CD4-positive, alpha-beta T cell (primary cell): ENCODE data around the gene GPR55. TPM values are rescaled to one million over a fixed set of nuclear protein-coding genes. Genes with fewer than 3 reads are reported as not detected.

Experiments
- ATAC-seq: fragments of 200-7000 bp; cut with Tn5 transposase; one replicate; pipeline ENCODE4 v1.10.0; 2022; ENCODE audit warnings: mild to moderate bottlenecking; ENCODE audit not compliant: poor library complexity
- CTCF ChIA-PET: fragments of 350-600 bp; sonication (Branson Sonifier 250); formaldehyde crosslinking; loops from one replicate; lab custom pipeline; 2021; ENCODE audit warnings: antibody characterized with exemption, inconsistent platforms; lab: Charles Lee
- POLR2A ChIA-PET: fragments of 350-600 bp; sonication (Branson Sonifier 250); formaldehyde crosslinking; loops from one replicate; lab custom pipeline; 2021; ENCODE audit warnings: antibody characterized with exemption, inconsistent platforms; lab: Charles Lee
- DNase-seq, 14 experiments: peaks; one replicate each; pipeline ENCODE4 v3.0.0-alpha.2; 2013 to 2020; ENCODE audit warnings: mixed read lengths in 2 of 14
- H3K27ac ChIP-seq, 2 donors: one replicate each; pipeline versions ENCODE4 v1.5.1 to v1.7.0; 2013; ENCODE audit warnings: low read length in 2 of 2, low read depth in 1 of 2, mild to moderate bottlenecking in 1 of 2
- H3K27me3 ChIP-seq, 2 experiments: 1 replicate in 1 of 2; 2 replicates in 1 of 2; pipeline versions ENCODE4 v1.6.1 to v1.7.0; 2013; ENCODE audit warnings: low read length in 2 of 2, control low read depth in 1 of 2, mild to moderate bottlenecking in 1 of 2, moderate library complexity in 1 of 2; ENCODE audit not compliant: insufficient read depth in 2 of 2, control insufficient read depth in 1 of 2
- H3K36me3 ChIP-seq: one replicate; pipeline ENCODE4 v1.6.1; 2013; ENCODE audit warnings: low read length, control low read depth; ENCODE audit not compliant: insufficient read depth
- H3K4me1 ChIP-seq: one replicate; pipeline ENCODE4 v1.6.1; 2013; ENCODE audit warnings: low read length, control low read depth; ENCODE audit not compliant: insufficient read depth
- H3K4me3 ChIP-seq: one replicate; pipeline ENCODE4 v1.5.1; 2013; ENCODE audit warnings: mild to moderate bottlenecking, low read length, moderate library complexity
- H3K9me3 ChIP-seq, 2 experiments: 1 replicate in 1 of 2; 2 replicates in 1 of 2; pipeline versions ENCODE4 v1.6.1 to v1.7.0; 2013; ENCODE audit warnings: low read length in 2 of 2, mild to moderate bottlenecking in 2 of 2, control low read depth in 1 of 2, moderate library complexity in 1 of 2; ENCODE audit not compliant: control insufficient read depth in 1 of 2, insufficient read depth in 1 of 2
- H3K27ac Mint-ChIP-seq: one replicate; pipeline ENCODE4 v1.8.0; 2020; ENCODE audit warnings: mixed read lengths
- H3K27me3 Mint-ChIP-seq: one replicate; pipeline ENCODE4 v1.8.0; 2021; ENCODE audit warnings: mixed read lengths
- H3K36me3 Mint-ChIP-seq: one replicate; pipeline ENCODE4 v1.8.0; 2021; ENCODE audit warnings: low read depth, mixed read lengths
- H3K4me1 Mint-ChIP-seq: one replicate; pipeline ENCODE4 v1.8.0; 2021; ENCODE audit warnings: low read depth, mixed read lengths
- H3K4me3 Mint-ChIP-seq: one replicate; pipeline ENCODE4 v1.8.0; 2020; ENCODE audit warnings: mild to moderate bottlenecking, mixed read lengths
- H3K9me3 Mint-ChIP-seq: one replicate; pipeline ENCODE4 v1.8.0; 2020; ENCODE audit warnings: mixed read lengths
- intact Hi-C, 2 experiments: fragments of 100-400 bp; cut with DNase I in 1 of 2; cut with micrococcal nuclease in 1 of 2; formaldehyde crosslinking; loops; one replicate each; pipeline versions ENCODE4 v1.15.1 to v1.9.0; 2023 to 2025; cut with DNase I, micrococcal nuclease
- total RNA-seq, 174 experiments: library from RNA in 2 of 174; stranded (reverse) in 2 of 174; gene quantifications; one replicate each; pipeline ENCODE4 v1.2.3 and lab custom pipeline; 2021 to 2026
- TF ChIP-seq, protein P1 (sequence below): fragments of 200-600 bp; IDR thresholded peaks from one replicate; pipeline ENCODE4 v1.8.0; 2022; ENCODE audit warnings: antibody characterized with exemption, mild to moderate bottlenecking

The GPR55 gene
- total RNA-seq, 2 experiments from 2014 or later = 2.9 to 3.8 TPM

DNA sequence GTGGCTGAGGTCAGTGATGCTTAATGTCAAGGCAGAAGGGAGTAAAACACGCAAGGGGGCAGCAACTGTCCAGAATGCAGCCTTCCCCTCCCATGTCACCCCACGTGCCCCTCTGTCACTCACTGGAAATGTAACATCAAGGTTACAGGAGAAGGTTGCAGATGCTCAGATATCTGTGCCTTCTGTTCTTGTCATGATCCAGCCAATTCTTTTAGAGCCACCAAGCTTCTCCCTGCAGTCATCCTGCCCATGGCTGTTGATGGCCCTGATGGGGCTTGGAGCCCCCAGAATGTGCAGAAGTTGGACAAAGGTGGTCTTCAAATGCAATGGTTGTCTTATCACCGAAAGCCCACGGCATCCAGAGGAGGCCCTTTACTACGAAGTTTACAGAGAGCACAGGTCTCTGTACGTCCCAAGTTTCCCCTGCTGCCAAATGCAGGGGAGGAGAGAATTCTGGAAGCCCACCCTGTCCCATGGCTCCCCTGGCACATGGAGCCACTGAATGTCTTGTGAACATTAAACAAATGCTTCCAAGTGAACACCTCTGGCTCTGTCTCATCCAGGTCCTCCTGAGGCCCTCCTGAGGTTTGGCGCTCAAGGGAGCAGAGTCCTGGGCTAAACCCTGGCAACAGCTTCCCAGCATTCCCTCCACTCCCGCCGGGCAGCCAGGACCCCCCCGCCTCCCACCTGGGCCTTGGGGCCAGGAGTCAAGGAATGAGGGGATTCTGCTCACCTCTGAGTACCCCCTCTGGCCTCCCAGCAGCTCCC lies 4.5 kb upstream of the GPR55 start:
- H3K27ac Mint-ChIP-seq = no peak overlapping the region
- H3K9me3 Mint-ChIP-seq = no peaks in the 10 kb centered on the region
- TF ChIP-seq, protein P1, sequence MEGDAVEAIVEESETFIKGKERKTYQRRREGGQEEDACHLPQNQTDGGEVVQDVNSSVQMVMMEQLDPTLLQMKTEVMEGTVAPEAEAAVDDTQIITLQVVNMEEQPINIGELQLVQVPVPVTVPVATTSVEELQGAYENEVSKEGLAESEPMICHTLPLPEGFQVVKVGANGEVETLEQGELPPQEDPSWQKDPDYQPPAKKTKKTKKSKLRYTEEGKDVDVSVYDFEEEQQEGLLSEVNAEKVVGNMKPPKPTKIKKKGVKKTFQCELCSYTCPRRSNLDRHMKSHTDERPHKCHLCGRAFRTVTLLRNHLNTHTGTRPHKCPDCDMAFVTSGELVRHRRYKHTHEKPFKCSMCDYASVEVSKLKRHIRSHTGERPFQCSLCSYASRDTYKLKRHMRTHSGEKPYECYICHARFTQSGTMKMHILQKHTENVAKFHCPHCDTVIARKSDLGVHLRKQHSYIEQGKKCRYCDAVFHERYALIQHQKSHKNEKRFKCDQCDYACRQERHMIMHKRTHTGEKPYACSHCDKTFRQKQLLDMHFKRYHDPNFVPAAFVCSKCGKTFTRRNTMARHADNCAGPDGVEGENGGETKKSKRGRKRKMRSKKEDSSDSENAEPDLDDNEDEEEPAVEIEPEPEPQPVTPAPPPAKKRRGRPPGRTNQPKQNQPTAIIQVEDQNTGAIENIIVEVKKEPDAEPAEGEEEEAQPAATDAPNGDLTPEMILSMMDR = no peak
- intact Hi-C loops = no loop called here
- H3K4me3 Mint-ChIP-seq = no peak overlapping the region
- H3K36me3 Mint-ChIP-seq = no peaks in the 10 kb centered on the region
- no peaks in the 10 kb centered on the region for H3K27me3 ChIP-seq
- no peak for ATAC-seq
- H3K27me3 Mint-ChIP-seq = no peaks in the 10 kb centered on the region
- POLR2A ChIA-PET = no interaction called here
- peak in 1 of 14 experiments; percentile 17 for DNase-seq
- H3K4me3 ChIP-seq = no peak overlapping the region
- CTCF ChIA-PET = no interaction called here
- peaks cover 27% of the 10 kb centered on the region for H3K4me1 ChIP-seq
- H3K36me3 ChIP-seq = no peaks in the 10 kb centered on the region
- H3K4me1 Mint-ChIP-seq = peaks cover 17% of the 10 kb centered on the region
- no peak overlapping the region for H3K27ac ChIP-seq
- H3K9me3 ChIP-seq = peaks cover 0 to 6% of the 10 kb centered on the region in 2 experiments

DNA sequence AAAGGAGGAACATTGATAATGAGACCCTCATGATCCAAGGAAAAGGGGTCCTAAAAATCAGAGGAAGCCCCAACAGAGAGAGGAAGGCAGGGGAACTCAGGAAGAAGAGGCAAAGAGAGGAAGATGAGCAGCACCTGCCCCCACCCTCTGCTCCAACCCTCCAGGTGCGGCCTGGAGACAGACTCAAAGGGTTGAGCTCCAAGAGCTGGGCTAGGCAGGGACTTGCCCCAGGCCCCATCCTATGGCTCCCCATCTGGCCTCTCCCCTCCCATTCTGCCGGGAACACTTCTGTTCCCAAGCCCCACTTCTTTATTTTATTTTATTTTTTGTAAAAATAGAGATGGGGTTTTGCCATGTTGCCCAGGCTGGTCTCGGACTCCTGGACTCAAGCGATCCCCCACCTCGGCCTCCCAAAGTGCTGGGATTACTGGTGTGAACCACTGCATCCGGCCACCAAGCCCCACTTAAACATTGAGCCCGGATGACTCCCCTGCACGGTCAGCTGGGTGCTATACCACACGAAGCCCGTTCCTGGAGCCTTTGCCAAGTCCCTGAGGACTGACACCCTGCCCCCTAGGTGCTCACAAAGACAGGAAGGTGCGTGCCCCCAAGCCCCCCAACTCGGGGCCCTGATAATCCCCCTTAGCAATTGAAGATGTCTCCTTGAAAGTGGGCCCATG lies 3.8 kb upstream of the GPR55 start:
- no peak for ATAC-seq
- H3K27me3 ChIP-seq = no peaks in the 10 kb centered on the region
- peaks cover 24% of the 10 kb centered on the region for H3K4me1 Mint-ChIP-seq
- no peaks in the 10 kb centered on the region for H3K9me3 Mint-ChIP-seq
- no peaks in the 10 kb centered on the region for H3K36me3 Mint-ChIP-seq
- TF ChIP-seq, protein P1 = no peak
- DNase-seq = peak in 1 of 14 experiments; percentile 17
- H3K27ac ChIP-seq = no peak overlapping the region
- intact Hi-C loops = no loop called here
- peaks cover 0 to 6% of the 10 kb centered on the region in 2 experiments for H3K9me3 ChIP-seq
- no peaks in the 10 kb centered on the region for H3K27me3 Mint-ChIP-seq
- ChIA-PET POLR2A (no interaction called here), CTCF (no interaction called here)
- H3K4me1 ChIP-seq = peaks cover 34% of the 10 kb centered on the region
- no peak overlapping the region for H3K4me3 ChIP-seq
- no peaks in the 10 kb centered on the region for H3K36me3 ChIP-seq
- no peak overlapping the region for H3K4me3 Mint-ChIP-seq
- H3K27ac Mint-ChIP-seq = no peak overlapping the region

DNA sequence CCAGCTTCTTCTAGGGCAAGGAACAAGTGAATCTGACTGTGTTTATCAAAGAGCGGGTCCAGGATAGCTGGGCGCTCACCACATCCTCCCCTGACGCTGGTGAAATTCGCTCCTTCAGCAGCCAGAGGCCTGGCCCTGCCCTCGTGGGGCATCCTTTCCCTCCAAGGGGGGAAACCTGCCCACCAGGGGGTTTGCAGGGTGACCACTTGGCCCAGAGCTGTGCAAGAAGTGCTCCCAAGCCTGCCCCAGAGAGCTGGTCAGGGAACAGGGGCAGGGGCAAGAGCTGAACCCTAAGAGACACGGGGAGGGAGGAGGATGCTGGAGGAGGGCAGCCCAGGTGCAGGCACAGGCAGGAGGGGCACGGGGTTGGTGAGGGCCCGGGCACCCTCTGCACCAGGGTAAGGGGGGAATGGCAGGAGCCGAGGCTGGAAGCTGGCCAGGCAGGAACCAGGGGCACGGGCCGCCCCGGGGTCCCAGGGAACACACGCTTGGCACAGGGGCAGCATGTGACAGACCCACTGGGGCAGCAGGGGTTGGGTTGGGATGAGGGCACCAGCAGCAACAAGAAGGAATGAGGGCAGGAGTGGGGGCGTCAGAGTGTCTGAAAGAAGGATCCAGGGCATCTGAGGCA lies 2.8 kb upstream of the GPR55 start:
- ATAC-seq (no peak), DNase-seq (peak in 1 of 14 experiments; percentile 31)
- Mint-ChIP-seq H3K4me1 (peaks cover 33% of the 10 kb centered on the region), H3K4me3 (no peak overlapping the region), H3K9me3 (no peaks in the 10 kb centered on the region), H3K27me3 (no peaks in the 10 kb centered on the region), H3K27ac (no peak overlapping the region), H3K36me3 (no peaks in the 10 kb centered on the region)
- H3K27ac ChIP-seq = no peak overlapping the region
- POLR2A ChIA-PET = no interaction called here
- H3K9me3 ChIP-seq = peaks cover 0 to 6% of the 10 kb centered on the region in 2 experiments
- no peak overlapping the region for H3K4me3 ChIP-seq
- intact Hi-C loops = no loop called here
- CTCF ChIA-PET = interaction anchor here (0.8 kb wide), 1 partner anchor 59 kb away, joined by 3 read pairs; no protein-coding TSS in a partner anchor
- H3K27me3 ChIP-seq = no peaks in the 10 kb centered on the region
- TF ChIP-seq, protein P1 = no peak
- H3K4me1 ChIP-seq = peaks cover 44% of the 10 kb centered on the region
- H3K36me3 ChIP-seq = no peaks in the 10 kb centered on the region
